GM18502 (cell line): ENCODE data around the gene CLDN5.
"Not testable (repeated sequence)": the region's sequence is repeated elsewhere in the genome, so short reads cannot be mapped to it uniquely, and the experiment has no call there.

ENCODE experiments used
- ATAC-seq: cut with Tn5 transposase; IDR thresholded peaks from one replicate; pipeline ENCODE4 v1.9.1; 2021; ENCODE audit warnings: mild to moderate bottlenecking; ENCODE audit not compliant: unreplicated experiment, poor library complexity

The CLDN5 gene

GRCh38 chr22:19548964-19549363 lies 24.8 kb upstream of the CLDN5 start:
- no peak for ATAC-seq

GRCh38 chr22:19548427-19548826 lies 24.2 kb upstream of the CLDN5 start:
- ATAC-seq, result not testable (repeated sequence)

- ATAC-seq, result no peak
These were observed 23.4 kb upstream of the CLDN5 start for GRCh38 chr22:19547620-19548019.

- no peak for ATAC-seq
These were observed 22.5 kb upstream of the CLDN5 start for GRCh38 chr22:19546680-19547079.

GRCh38 chr22:19545935-19546207 lies 21.7 kb upstream of the CLDN5 start:
- ATAC-seq, result no peak

GRCh38 chr22:19543970-19544708 lies 19.9 kb upstream of the CLDN5 start:
- ATAC-seq, result no peak

GRCh38 chr22:19540394-19540793 lies 16.2 kb upstream of the CLDN5 start:
- no peak for ATAC-seq

- no peak for ATAC-seq
These were observed 13.8 kb upstream of the CLDN5 start for GRCh38 chr22:19537941-19538488.

- no peak for ATAC-seq
These were observed 12.4 kb upstream of the CLDN5 start for GRCh38 chr22:19536564-19536963.

- ATAC-seq, result no peak
These were observed 10.8 kb upstream of the CLDN5 start for GRCh38 chr22:19535001-19535400.

- ATAC-seq, result no peak
These were observed 9.6 kb upstream of the CLDN5 start for GRCh38 chr22:19533857-19534256.

- ATAC-seq, result no peak
These were observed 8.9 kb upstream of the CLDN5 start for GRCh38 chr22:19533049-19533626.

GRCh38 chr22:19531327-19531726 lies 7.1 kb upstream of the CLDN5 start:
- ATAC-seq, result not testable (repeated sequence)

GRCh38 chr22:19530751-19531150 lies 6.5 kb upstream of the CLDN5 start:
- no peak for ATAC-seq

GRCh38 chr22:19529811-19530210 lies 5.6 kb upstream of the CLDN5 start:
- ATAC-seq, result no peak

GRCh38 chr22:19527861-19528417 lies 3.7 kb upstream of the CLDN5 start:
- ATAC-seq, result no peak

GRCh38 chr22:19527321-19527721 lies 3.1 kb upstream of the CLDN5 start:
- no peak for ATAC-seq

GRCh38 chr22:19526702-19527111 lies 2.5 kb upstream of the CLDN5 start:
- ATAC-seq, result no peak

GRCh38 chr22:19526076-19526701 lies 2.0 kb upstream of the CLDN5 start:
- no peak for ATAC-seq

- ATAC-seq, result no peak
These were observed 1.5 kb upstream of the CLDN5 start for GRCh38 chr22:19525666-19526065.

GRCh38 chr22:19525116-19525660 lies 978 bp upstream of the CLDN5 start:
- no peak for ATAC-seq
